Chondrocyte (in vitro differentiated cells): Measurements from ENCODE around the gene MPST. TPM values are rescaled to one million over a fixed set of nuclear protein-coding genes. Genes with fewer than 3 reads are reported as not detected.

Experiments
- DNase-seq: peaks from one replicate; pipeline ENCODE4 v3.0.0; 2021; ENCODE audit warnings: mixed read lengths, low spot score
- H3K27ac Mint-ChIP-seq: one replicate; pipeline ENCODE4 v1.8.0; 2021; ENCODE audit warnings: mild to moderate bottlenecking, moderate library complexity, mixed read lengths; ENCODE audit not compliant: unreplicated experiment
- H3K27me3 Mint-ChIP-seq: 2 replicates; pipeline ENCODE4 v1.8.0; 2021; ENCODE audit warnings: low read depth, mixed read lengths
- H3K36me3 Mint-ChIP-seq: 2 replicates; pipeline ENCODE4 v1.8.0; 2021; ENCODE audit warnings: low read depth, mixed read lengths
- H3K4me1 Mint-ChIP-seq: 2 replicates; pipeline ENCODE4 v1.8.0; 2021; ENCODE audit warnings: low read depth, mild to moderate bottlenecking, mixed read lengths
- H3K4me3 Mint-ChIP-seq: one replicate; pipeline ENCODE4 v1.8.0; 2021; ENCODE audit warnings: mild to moderate bottlenecking, moderate library complexity, mixed read lengths; ENCODE audit not compliant: unreplicated experiment
- H3K9me3 Mint-ChIP-seq: 2 replicates; pipeline ENCODE4 v1.8.0; 2021; ENCODE audit warnings: low read depth, mixed read lengths
- total RNA-seq: library from RNA; stranded (reverse); gene quantifications from 3 replicates; pipeline ENCODE4 v1.2.1, GENCODE V29; 2021
- TF ChIP-seq, protein P1 (sequence below): fragments of 200-600 bp; sonication (generic); IDR thresholded peaks from 2 replicates; pipeline ENCODE4 v1.5.0; 2021; ENCODE audit warnings: antibody characterized with exemption, mild to moderate bottlenecking, moderate library complexity

MPST gene
- total RNA-seq, 1 donor from 2014 or later = 71.4 TPM

DNA sequence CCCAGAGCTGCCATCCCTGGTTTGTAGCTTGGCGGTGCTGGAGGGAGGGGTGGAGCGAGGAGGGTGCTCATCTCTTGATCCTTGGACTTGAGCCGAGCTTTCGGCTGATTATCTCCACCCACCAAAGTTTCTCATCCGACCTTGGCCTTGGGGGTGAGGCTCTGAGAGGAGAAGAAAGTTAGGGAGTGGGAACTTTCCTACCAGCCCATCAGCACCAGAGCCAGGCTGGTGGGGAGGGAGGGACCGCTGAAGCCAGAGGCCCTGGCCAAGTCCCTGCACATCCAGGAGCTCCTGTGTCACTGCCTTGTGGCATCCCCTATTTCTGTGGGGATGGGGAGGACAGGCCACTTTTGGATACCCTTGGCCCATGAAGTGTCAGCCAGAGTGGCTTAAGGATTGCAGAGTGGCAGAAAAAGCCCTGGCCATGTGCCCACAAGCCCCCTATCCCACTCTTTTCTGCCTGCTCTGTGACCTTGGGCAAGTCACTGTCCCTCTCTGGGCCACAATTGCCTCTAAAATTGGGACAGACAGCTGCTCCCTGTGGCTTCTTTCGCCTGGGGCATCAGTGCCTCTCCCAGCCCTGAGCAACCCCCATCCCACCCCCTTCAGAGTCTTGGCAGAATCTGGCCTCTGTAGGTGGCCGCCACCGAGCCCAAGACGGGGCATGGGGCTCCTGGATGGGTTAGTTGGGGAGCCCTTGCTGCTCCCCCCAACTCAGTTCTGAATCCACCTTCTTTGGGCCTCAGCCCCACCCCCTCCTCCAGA, 42.3 kb downstream of the MPST start:
- H3K27me3 Mint-ChIP-seq = peaks cover 4% of the 10 kb centered on the region
- no peak overlapping the region for H3K27ac Mint-ChIP-seq
- H3K4me3 Mint-ChIP-seq = no peak overlapping the region
- no peak for DNase-seq
- no peaks in the 10 kb centered on the region for H3K9me3 Mint-ChIP-seq
- H3K4me1 Mint-ChIP-seq = no peaks in the 10 kb centered on the region
- TF ChIP-seq, protein P1, sequence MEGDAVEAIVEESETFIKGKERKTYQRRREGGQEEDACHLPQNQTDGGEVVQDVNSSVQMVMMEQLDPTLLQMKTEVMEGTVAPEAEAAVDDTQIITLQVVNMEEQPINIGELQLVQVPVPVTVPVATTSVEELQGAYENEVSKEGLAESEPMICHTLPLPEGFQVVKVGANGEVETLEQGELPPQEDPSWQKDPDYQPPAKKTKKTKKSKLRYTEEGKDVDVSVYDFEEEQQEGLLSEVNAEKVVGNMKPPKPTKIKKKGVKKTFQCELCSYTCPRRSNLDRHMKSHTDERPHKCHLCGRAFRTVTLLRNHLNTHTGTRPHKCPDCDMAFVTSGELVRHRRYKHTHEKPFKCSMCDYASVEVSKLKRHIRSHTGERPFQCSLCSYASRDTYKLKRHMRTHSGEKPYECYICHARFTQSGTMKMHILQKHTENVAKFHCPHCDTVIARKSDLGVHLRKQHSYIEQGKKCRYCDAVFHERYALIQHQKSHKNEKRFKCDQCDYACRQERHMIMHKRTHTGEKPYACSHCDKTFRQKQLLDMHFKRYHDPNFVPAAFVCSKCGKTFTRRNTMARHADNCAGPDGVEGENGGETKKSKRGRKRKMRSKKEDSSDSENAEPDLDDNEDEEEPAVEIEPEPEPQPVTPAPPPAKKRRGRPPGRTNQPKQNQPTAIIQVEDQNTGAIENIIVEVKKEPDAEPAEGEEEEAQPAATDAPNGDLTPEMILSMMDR = no peak
- H3K36me3 Mint-ChIP-seq = peaks cover 8% of the 10 kb centered on the region

DNA sequence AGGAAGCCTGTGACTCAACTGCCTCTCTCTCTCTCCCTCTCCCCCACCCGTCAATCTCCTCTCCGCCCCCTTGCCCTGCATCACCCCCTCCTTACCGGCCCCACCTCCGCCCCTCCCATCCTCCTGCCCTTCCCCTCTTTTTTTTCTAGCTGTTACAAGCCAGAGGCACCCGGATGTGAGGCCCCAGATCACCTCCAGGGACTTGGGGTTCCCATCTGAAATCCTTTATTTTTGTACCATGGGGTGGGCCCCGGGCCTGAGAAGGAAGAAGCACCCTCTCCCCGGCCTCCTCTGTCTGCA, 42.8 kb downstream of the MPST start:
- Mint-ChIP-seq H3K4me3 (no peak overlapping the region), H3K27me3 (peaks cover 9% of the 10 kb centered on the region), H3K9me3 (no peaks in the 10 kb centered on the region), H3K4me1 (no peaks in the 10 kb centered on the region), H3K27ac (no peak overlapping the region), H3K36me3 (peaks cover 6% of the 10 kb centered on the region)
- no peak for DNase-seq
- TF ChIP-seq, protein P1 = no peak

DNA sequence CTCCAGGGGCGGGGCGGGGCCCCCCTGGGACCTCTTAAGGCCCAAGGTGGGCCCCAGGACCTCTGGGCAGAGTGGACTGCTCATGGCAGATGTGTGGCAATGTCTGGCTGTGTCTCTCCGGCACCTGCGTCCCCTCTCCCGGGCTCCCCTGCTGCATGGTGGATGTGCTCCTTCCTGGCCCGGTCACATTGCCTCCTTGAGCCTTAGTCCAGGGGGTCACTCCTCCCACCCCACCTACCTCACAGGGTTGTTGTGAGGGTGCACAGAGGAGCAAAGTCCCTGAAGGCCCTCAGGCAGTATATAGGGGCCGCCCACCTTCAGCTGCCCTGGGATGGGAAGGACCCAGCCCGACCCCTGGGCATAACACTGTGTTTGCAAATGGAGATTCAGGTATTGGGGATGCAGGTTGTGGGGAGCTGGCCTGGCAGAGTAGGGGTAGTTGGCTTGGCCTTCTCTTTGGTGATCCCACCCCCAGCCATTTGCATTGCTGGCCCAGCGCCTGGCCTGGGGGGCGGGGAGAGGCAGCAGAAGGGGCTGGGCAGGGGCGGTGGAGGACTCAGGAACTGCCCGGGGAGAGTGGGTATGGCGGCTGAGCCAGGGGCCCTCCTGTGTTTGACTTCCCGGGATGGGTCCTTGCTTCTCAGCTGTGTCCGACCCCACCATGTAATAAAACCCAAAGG, 43.3 kb downstream of the MPST start:
- Mint-ChIP-seq H3K4me1 (no peaks in the 10 kb centered on the region), H3K27me3 (peaks cover 14% of the 10 kb centered on the region), H3K9me3 (no peaks in the 10 kb centered on the region), H3K4me3 (no peak overlapping the region), H3K27ac (no peak overlapping the region), H3K36me3 (peaks cover 4% of the 10 kb centered on the region)
- TF ChIP-seq, protein P1 = no peak
- no peak for DNase-seq

DNA sequence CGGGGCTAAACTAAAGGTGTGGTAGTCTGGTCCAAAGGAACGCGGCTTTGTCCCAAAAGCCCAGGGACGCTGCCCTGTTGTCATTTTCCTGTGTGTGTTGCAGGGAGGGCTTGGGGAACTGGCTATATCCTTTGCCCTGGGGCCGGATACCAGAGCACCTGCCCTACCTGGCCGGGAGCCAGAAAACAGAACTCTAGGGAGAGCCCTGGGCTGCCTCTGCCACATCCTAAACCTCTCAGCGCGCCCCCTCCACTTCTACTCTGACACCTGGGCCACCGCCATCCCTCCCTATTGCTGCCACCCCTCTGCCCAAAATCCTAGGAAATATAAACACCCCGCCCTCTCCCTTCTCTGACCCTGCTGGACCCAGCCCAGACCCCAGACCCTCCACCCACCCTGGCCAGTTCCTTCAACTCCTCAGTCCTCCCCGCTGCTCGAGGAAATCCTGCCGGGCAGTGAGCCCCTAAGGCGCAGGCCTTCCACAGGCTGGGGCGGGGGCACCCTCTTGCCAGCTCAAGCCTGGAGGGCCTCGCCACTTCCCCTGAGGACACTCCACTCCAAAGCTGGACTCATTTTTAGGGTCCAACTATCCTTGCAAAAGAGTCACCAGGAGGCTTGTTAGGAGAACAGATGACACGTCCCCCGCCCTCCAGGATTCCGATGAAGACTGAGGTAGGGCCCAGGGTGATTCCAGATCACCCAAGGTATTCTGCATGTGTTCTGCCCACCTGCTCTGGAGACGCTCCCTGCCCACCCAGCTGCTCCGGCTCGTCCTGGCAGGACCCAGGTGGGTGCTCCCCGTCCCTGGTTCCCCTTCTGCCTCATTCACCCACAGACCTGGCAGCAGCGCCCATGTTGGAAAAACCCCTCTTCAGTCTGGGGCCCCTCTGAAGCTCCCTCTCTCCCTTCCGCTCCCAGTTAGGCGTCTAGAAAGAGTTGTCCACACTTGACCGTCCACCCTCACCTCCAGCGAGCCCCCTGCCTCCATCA, 44.2 kb downstream of the MPST start:
- no peak overlapping the region for H3K4me3 Mint-ChIP-seq

More for the DNA sequence above, 44.2 kb downstream of the MPST start:
- peaks cover 3% of the 10 kb centered on the region for H3K36me3 Mint-ChIP-seq
- DNase-seq = no peak
- H3K27ac Mint-ChIP-seq = no peak overlapping the region
- H3K9me3 Mint-ChIP-seq = no peaks in the 10 kb centered on the region
- peaks cover 22% of the 10 kb centered on the region for H3K27me3 Mint-ChIP-seq
- H3K4me1 Mint-ChIP-seq = no peaks in the 10 kb centered on the region
- TF ChIP-seq, protein P1 = no peak
